ENCODE measurements around the gene CBARP. TPM values are rescaled to one million over a fixed set of nuclear protein-coding genes. Genes with fewer than 3 reads are reported as not detected.

Gene CBARP
- total and polyA plus RNA-seq, 2 donors (not counting 1 experiment from before 2014, with no cell fraction given) = 0.31 to 1.5 TPM

DNA sequence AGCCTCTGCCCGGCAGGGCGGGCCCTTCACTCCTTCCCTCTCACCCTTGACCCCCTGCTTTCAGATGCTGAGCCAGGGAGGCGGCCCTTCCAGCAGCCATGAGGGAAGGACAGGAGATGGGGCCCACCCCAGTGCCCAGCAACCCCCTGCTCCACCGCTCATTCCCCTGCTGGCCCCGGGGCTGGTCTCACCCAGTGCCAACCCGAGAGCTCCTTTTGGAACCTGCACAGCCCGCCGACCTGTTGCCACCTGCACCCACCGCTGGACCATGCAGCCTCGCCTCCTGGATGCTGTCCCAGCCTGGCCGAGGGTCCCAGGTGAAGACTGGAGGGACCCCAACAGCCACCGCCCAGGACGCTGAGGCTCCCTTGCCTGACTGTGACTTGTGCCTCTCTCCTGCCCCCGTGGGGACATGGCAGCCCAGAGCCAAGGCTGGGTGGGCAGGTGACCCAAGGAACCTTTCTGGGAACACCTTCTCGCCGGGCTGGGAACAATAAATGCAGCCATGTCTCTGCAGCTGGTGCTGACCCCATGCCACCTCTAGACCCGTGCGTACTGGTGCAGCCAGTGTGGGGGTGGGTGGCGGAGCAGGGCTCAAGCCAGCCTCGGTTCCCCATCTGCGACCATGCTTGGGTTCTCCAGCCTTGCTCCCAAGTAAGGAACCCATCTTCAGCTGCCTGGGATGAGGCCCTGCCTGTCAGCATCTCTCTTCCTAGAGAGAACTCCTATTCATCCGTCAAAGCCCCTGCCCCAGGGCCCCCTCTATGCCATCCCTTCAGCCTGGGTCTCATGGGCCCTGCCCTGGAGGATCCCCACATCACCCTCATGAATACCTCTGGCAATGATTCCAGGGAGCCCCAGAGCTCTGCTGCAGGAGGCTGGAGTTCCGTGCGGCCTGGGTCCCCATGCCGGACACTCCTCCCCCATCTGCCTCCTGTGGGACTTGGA, 41.2 kb upstream of the CBARP start:
- Histone ChIP-seq H3K9me3 (ENCODE audit: control insufficient read depth, insufficient read depth, low read depth, low read length) (no peaks in the 10 kb centered on the region), H3K4me2 (ENCODE audit: extremely low read depth, insufficient read depth, low read length) (no peak overlapping the region), H3K79me2 (ENCODE audit: control insufficient read depth, insufficient read depth, low read length) (peaks cover 16% of the 10 kb centered on the region), H3K27me3 (ENCODE audit: control insufficient read depth, insufficient read depth, low read length) (peaks cover 2% of the 10 kb centered on the region), H3K27ac (ENCODE audit: insufficient read depth, low read length) (no peak overlapping the region), H3K4me3 (replicated peaks in 1 of 4; ENCODE audit: control extremely low read depth in 1 of 4, insufficient read depth in 1 of 4, low read depth in 3 of 4, low read length in 4 of 4) (no peak overlapping the region), H3K36me3 (ENCODE audit: control insufficient read depth, insufficient read depth, low read length) (peaks cover 28% of the 10 kb centered on the region), H3K9ac (ENCODE audit: insufficient read depth, low read length) (no peak overlapping the region), H4K20me1 (ENCODE audit: control insufficient read depth, extremely low read depth, insufficient read depth, low read length) (no peaks in the 10 kb centered on the region), H2AFZ (ENCODE audit: low read length) (no peak overlapping the region), H3K4me1 (ENCODE audit: control insufficient read depth, extremely low read depth, insufficient read depth, low read length) (peaks cover 17% of the 10 kb centered on the region)
- TF ChIP-seq EZH2 (IDR thresholded peaks at IDR 0.05; ENCODE audit: low read length, missing control alignments) = no peak
- TF ChIP-seq, protein P1, sequence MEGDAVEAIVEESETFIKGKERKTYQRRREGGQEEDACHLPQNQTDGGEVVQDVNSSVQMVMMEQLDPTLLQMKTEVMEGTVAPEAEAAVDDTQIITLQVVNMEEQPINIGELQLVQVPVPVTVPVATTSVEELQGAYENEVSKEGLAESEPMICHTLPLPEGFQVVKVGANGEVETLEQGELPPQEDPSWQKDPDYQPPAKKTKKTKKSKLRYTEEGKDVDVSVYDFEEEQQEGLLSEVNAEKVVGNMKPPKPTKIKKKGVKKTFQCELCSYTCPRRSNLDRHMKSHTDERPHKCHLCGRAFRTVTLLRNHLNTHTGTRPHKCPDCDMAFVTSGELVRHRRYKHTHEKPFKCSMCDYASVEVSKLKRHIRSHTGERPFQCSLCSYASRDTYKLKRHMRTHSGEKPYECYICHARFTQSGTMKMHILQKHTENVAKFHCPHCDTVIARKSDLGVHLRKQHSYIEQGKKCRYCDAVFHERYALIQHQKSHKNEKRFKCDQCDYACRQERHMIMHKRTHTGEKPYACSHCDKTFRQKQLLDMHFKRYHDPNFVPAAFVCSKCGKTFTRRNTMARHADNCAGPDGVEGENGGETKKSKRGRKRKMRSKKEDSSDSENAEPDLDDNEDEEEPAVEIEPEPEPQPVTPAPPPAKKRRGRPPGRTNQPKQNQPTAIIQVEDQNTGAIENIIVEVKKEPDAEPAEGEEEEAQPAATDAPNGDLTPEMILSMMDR (conservative IDR thresholded peaks at IDR 0.05 in 1 of 2, IDR thresholded peaks at IDR 0.05 in 1 of 2; ENCODE audit: low read depth in 1 of 2, low read length in 2 of 2) = no peak
- no peak for DNase-seq (ENCODE audit: low read depth in 2 of 2)

DNA sequence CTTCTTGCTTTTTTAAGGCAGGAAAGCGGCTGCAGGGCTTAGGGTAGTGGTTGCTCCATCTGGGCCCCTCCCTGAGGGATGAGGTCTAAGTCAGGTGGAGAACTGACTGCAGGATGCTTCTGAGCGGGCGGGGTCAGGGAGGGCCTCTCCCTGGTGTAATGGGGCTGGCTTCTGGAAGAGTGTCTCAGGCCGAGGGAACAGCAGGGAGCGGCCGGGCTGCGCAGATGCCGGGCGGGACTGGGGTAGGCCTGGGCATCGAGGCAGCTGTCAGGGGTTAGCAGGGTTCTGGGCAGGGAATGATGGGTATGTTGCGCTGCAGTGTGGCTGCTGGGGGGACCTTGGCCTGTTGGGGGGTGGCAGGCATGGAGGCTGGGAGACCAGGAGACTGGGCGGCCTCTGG, 40.3 kb upstream of the CBARP start:
- Histone ChIP-seq H3K27ac (ENCODE audit: insufficient read depth, low read length) (no peak overlapping the region), H3K4me1 (ENCODE audit: control insufficient read depth, extremely low read depth, insufficient read depth, low read length) (peaks cover 18% of the 10 kb centered on the region), H3K9me3 (ENCODE audit: control insufficient read depth, insufficient read depth, low read depth, low read length) (no peaks in the 10 kb centered on the region), H4K20me1 (ENCODE audit: control insufficient read depth, extremely low read depth, insufficient read depth, low read length) (no peaks in the 10 kb centered on the region), H3K36me3 (ENCODE audit: control insufficient read depth, insufficient read depth, low read length) (peaks cover 36% of the 10 kb centered on the region), H3K27me3 (ENCODE audit: control insufficient read depth, insufficient read depth, low read length) (no peaks in the 10 kb centered on the region), H3K79me2 (ENCODE audit: control insufficient read depth, insufficient read depth, low read length) (peaks cover 24% of the 10 kb centered on the region), H3K4me3 (replicated peaks in 1 of 4; ENCODE audit: control extremely low read depth in 1 of 4, insufficient read depth in 1 of 4, low read depth in 3 of 4, low read length in 4 of 4) (no peak overlapping the region), H2AFZ (ENCODE audit: low read length) (no peak overlapping the region), H3K9ac (ENCODE audit: insufficient read depth, low read length) (no peak overlapping the region), H3K4me2 (ENCODE audit: extremely low read depth, insufficient read depth, low read length) (no peak overlapping the region)
- TF ChIP-seq EZH2 (IDR thresholded peaks at IDR 0.05; ENCODE audit: low read length, missing control alignments) = no peak
- TF ChIP-seq, protein P1 (conservative IDR thresholded peaks at IDR 0.05 in 1 of 2, IDR thresholded peaks at IDR 0.05 in 1 of 2; ENCODE audit: low read depth in 1 of 2, low read length in 2 of 2) = no peak
- no peak for DNase-seq (ENCODE audit: low read depth in 2 of 2)

DNA sequence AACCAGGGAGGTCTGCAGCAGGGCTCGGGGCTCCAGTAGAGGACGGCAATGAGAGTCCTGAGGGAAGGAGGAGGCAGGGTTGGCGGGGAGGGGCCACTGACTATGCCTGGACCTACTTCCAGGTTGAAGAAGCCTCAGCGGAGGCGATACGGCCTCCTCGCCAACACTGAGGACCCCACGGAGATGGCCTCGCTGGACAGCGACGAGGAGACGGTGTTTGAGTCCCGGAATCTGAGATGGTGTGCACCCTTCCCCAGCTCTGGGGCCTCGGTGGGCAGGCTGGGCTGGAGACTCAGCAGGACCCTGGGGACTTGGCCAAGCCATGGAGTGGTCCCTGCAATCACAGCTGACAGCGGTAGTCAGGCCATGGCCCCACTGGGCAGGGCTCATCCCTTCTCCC, 39.3 kb upstream of the CBARP start:
- no peaks in the 10 kb centered on the region for H3K9me3 ChIP-seq (ENCODE audit: control insufficient read depth, insufficient read depth, low read depth, low read length)
- peaks cover 39% of the 10 kb centered on the region for H3K36me3 ChIP-seq (ENCODE audit: control insufficient read depth, insufficient read depth, low read length)
- no peak overlapping the region for H3K27ac ChIP-seq (ENCODE audit: insufficient read depth, low read length)

More for the DNA sequence above, 39.3 kb upstream of the CBARP start:
- DNase-seq (ENCODE audit: low read depth in 2 of 2) = no peak
- no peak for TF ChIP-seq EZH2 (IDR thresholded peaks at IDR 0.05; ENCODE audit: low read length, missing control alignments)
- TF ChIP-seq, protein P1 (conservative IDR thresholded peaks at IDR 0.05 in 1 of 2, IDR thresholded peaks at IDR 0.05 in 1 of 2; ENCODE audit: low read depth in 1 of 2, low read length in 2 of 2) = no peak
- Histone ChIP-seq H3K4me2 (ENCODE audit: extremely low read depth, insufficient read depth, low read length) (no peak overlapping the region), H4K20me1 (ENCODE audit: control insufficient read depth, extremely low read depth, insufficient read depth, low read length) (no peaks in the 10 kb centered on the region), H3K27me3 (ENCODE audit: control insufficient read depth, insufficient read depth, low read length) (no peaks in the 10 kb centered on the region), H2AFZ (ENCODE audit: low read length) (no peak overlapping the region), H3K9ac (ENCODE audit: insufficient read depth, low read length) (no peak overlapping the region), H3K4me3 (replicated peaks in 1 of 4; ENCODE audit: control extremely low read depth in 1 of 4, insufficient read depth in 1 of 4, low read depth in 3 of 4, low read length in 4 of 4) (no peak overlapping the region), H3K79me2 (ENCODE audit: control insufficient read depth, insufficient read depth, low read length) (peaks cover 34% of the 10 kb centered on the region), H3K4me1 (ENCODE audit: control insufficient read depth, extremely low read depth, insufficient read depth, low read length) (peaks cover 21% of the 10 kb centered on the region)
